ENCODE results near the gene MRPS25. TPM values are rescaled to one million over a fixed set of nuclear protein-coding genes. Genes with fewer than 3 reads are reported as not detected.

The MRPS25 gene
- total RNA-seq, 1 donor from 2014 or later, result 98.6 TPM

DNA sequence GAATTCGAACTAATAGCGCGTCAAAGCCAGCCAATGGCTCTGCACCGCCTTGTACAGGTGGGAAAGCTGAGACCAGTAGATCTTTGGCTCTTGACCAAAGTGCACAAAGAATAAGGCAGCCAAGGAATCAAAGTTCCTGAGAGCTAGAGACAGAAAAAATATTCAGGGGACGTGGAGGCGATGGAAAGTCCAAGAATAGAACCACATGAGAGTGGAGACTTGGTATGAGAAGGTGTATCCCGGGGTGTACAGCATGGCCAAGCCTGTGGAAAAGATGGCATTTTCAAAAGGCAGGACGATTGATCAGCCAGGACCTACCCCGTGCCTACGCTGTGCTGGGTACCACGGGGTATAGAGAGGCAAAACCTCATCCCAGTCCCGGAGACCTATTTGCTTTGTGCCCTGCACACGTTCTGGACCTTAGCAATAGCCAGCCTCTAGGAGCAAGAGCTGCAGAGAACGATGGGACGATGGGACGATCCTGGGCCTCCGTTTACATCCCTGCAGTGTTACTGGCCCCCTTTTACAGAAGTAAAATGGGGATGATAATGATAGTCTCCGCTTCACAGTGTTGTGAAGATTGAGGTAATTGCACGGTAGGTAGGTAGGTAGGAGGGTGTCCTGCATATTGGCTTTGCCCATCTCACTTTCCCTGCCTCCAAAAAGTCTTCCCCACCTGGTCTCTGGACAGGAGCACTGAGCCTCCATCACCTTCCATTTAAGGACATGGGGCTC lies 34.4 kb upstream of the MRPS25 start:
- DNase-seq, result no peak
- intact Hi-C loops (cut with micrococcal nuclease), result no loop called here
- H3K4me1 ChIP-seq, result peaks cover 49% of the 10 kb centered on the region
- TF ChIP-seq, protein P1, sequence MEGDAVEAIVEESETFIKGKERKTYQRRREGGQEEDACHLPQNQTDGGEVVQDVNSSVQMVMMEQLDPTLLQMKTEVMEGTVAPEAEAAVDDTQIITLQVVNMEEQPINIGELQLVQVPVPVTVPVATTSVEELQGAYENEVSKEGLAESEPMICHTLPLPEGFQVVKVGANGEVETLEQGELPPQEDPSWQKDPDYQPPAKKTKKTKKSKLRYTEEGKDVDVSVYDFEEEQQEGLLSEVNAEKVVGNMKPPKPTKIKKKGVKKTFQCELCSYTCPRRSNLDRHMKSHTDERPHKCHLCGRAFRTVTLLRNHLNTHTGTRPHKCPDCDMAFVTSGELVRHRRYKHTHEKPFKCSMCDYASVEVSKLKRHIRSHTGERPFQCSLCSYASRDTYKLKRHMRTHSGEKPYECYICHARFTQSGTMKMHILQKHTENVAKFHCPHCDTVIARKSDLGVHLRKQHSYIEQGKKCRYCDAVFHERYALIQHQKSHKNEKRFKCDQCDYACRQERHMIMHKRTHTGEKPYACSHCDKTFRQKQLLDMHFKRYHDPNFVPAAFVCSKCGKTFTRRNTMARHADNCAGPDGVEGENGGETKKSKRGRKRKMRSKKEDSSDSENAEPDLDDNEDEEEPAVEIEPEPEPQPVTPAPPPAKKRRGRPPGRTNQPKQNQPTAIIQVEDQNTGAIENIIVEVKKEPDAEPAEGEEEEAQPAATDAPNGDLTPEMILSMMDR (IDR thresholded peaks at IDR 0.05; ENCODE audit: borderline replicate concordance), result no peak
- H3K27me3 ChIP-seq (ENCODE audit: low read depth), result no peaks in the 10 kb centered on the region
- H3K36me3 ChIP-seq, result peaks cover 17% of the 10 kb centered on the region
- no peaks in the 10 kb centered on the region for H3K9me3 ChIP-seq (replicated peaks)
- H3K4me3 ChIP-seq, result peak overlapping the region; percentile 83
- H3K27ac ChIP-seq (replicated peaks), result peak overlapping the region; percentile 86

DNA sequence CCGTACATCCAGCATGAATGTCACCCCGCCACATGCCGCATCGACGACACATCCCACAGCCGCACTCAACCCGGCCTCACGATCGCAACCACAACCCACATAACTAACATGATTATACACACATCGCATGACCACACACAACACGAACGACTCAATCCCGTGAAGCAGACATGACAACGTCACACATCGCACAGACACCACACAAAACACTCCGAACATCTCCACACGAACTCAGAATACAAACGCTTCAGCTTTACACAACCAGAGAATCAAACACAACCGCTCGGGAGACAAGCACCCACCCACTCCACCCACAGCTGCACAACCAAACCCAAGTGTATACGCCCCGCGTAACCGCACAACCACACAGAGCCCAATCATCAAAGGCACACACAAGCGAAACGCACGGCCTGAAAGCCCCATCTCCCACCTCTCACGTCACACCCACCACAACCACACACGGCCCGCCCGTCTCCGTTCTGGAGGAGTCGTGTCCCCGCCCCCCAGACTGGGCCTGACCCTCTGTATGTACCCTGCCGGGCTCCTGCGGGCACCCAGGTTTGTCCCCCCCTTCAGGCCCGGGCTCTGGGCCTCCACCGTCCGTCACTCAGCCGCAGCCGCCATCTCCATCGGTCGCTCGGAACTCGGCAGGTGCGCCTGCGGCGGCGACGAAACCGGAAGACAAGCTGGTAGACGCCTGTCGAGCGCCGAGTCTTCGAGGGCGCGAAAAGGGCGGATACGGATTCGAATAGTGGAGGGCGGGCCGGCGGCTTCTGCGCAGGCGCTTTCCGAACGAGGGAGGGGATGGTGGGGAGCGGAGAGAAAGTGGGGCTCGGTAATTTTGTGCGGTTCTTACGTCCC lies 33.6 kb upstream of the MRPS25 start, which contains the start of gene RBSN:
Gene RBSN, minus strand, starts transcription at position 646 of the 861 bp plus-strand sequence. CDS start 3,028 bp downstream, outside the sequence.
- H3K36me3 ChIP-seq, result peaks cover 25% of the 10 kb centered on the region
- intact Hi-C loops (cut with micrococcal nuclease), result no loop called here
- H3K4me3 ChIP-seq, result peak within 1 kb of the TSS; percentile 83
- H3K9me3 ChIP-seq (replicated peaks), result no peaks in the 10 kb centered on the region
- peak; percentile 96 for DNase-seq
- TF ChIP-seq, protein P1 (IDR thresholded peaks at IDR 0.05; ENCODE audit: borderline replicate concordance), result no peak
- peak within 1 kb of the TSS; percentile 86 for H3K27ac ChIP-seq (replicated peaks)
- H3K4me1 ChIP-seq, result peaks cover 51% of the 10 kb centered on the region
- H3K27me3 ChIP-seq (ENCODE audit: low read depth), result no peaks in the 10 kb centered on the region

DNA sequence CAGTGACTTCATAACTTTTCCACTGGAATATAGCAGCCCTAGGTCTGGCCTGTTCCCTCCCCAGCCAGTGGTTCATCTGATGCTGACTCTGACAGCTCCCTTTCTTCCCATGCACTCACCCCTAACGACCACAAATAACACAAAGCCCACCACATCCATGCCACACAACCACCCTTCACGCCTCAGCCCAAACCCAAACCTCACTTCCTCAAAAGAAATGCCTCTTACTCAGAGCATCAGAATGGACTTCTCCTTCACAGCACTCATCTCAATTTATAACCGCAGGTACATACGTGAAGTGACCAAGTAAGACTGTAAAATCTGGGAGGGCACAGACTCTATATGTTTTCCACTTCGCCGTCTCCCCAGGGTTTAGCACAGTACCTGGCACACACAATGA lies 32.8 kb upstream of the MRPS25 start:
- Histone ChIP-seq H3K4me3 (peak overlapping the region; percentile 83), H3K9me3 (replicated peaks) (no peaks in the 10 kb centered on the region), H3K27ac (replicated peaks) (no peak overlapping the region), H3K27me3 (ENCODE audit: low read depth) (no peaks in the 10 kb centered on the region), H3K4me1 (peaks cover 46% of the 10 kb centered on the region), H3K36me3 (peaks cover 33% of the 10 kb centered on the region)
- DNase-seq, result no peak
- TF ChIP-seq, protein P1 (IDR thresholded peaks at IDR 0.05; ENCODE audit: borderline replicate concordance), result no peak
- intact Hi-C loops (cut with micrococcal nuclease), result no loop called here

DNA sequence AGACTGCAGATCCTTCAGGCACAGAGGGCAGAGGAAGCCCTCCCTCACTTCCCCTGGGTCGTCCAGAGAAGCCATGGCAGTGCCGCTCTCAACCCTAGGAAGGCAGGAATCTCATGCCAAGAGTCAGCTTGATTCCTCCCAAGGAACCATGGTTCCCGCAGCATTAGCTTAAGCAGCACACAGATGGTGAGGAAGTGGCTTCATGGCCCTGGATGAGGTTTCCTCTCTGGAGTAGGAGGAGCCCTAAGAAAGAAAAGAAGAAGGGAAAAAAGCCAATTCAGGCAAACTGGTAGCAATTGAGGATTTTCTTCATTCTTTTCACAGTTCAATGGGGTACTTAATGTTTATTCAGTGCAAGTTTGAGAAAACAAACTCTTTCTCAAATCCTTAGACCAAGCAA lies 30.9 kb upstream of the MRPS25 start:
- Histone ChIP-seq H3K9me3 (replicated peaks) (no peaks in the 10 kb centered on the region), H3K4me1 (peaks cover 37% of the 10 kb centered on the region), H3K27ac (replicated peaks) (no peak overlapping the region), H3K36me3 (peaks cover 45% of the 10 kb centered on the region), H3K27me3 (ENCODE audit: low read depth) (no peaks in the 10 kb centered on the region), H3K4me3 (no peak overlapping the region)
- TF ChIP-seq, protein P1 (IDR thresholded peaks at IDR 0.05; ENCODE audit: borderline replicate concordance), result no peak
- no peak for DNase-seq
- intact Hi-C loops (cut with micrococcal nuclease), result no loop called here

DNA sequence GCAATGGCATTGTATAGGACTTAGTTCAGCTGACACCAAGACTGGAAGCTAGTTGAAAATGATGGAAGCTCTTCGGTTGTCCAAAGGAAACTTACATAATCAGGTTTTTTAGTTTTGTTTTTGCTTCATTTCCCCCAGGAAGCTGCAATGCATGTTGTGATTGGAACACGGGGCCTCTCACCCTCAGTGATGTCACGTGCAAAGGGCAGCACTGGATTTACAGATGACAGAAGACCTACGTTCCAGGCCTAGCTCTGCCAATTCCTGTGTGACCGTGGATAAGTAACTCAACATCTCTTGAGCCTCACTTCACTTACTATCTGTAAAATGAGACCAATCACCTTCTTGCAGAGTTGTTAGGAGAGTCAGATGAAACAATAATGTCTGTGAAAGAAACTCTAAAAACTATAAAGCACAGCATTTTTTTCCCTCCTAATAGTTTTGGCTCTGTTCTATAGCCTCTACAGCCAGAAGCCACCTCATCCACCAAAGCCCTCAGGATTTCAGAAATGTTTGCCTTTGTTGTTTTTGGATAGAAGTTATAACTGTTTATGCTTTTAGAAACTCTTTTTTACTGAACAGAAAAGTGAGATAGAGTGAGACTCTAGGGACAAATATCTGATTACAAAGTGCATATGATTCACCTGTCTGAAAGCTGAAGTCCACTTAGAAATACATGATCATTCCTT lies 29.2 kb upstream of the MRPS25 start:
- Histone ChIP-seq H3K9me3 (replicated peaks) (no peaks in the 10 kb centered on the region), H3K27ac (replicated peaks) (no peak overlapping the region), H3K36me3 (peaks cover 61% of the 10 kb centered on the region), H3K4me1 (peaks cover 31% of the 10 kb centered on the region), H3K4me3 (no peak overlapping the region), H3K27me3 (ENCODE audit: low read depth) (no peaks in the 10 kb centered on the region)
- no peak for DNase-seq
- intact Hi-C loops (cut with micrococcal nuclease), result no loop called here
- TF ChIP-seq, protein P1 (IDR thresholded peaks at IDR 0.05; ENCODE audit: borderline replicate concordance), result no peak

Measured in left ventricle myocardium inferior (tissue), 1 donor.